Stimulated activated CD8-positive, alpha-beta memory T cell treated with anti-CD3 and anti-CD28 coated beads, Interleukin-7, amount 100 ng/mL, for 4 hours (primary cell): ENCODE data around the gene GJD4.
A peak's percentile ranks its signal among the peaks of the same experiment; 100 is the strongest.

Experiments used
- DNase-seq, 2 donors: peaks; one replicate each; pipeline ENCODE4 v3.0.0-alpha.2; 2020; ENCODE audit warnings: low read depth in 2 of 2

The GJD4 gene

DNA sequence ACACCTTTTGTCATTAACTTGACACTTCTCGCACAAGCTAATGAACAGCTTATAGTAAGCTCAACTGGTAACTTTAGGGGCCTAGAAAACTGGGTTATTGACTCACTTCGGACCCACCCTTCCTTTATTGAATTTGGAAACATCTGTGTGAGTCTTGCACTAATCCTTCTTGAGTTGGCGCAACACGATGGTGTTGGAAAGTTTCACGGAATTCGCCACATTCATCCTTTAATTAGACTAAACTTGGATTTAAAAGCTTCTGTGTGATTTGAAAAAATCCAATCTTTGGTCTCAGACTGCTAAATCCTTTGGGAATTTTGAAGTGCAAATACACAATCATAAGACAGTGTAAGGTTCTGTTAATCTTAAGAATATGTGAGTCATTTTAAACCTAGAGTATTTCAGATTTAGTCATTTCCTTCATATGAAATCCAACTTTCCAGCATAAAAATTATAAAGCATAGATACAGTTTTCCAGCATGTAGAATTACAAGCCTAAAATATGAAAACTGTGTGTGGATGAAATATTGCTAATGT is 21.9 kb downstream of the GJD4 start:
- no peak for DNase-seq

DNA sequence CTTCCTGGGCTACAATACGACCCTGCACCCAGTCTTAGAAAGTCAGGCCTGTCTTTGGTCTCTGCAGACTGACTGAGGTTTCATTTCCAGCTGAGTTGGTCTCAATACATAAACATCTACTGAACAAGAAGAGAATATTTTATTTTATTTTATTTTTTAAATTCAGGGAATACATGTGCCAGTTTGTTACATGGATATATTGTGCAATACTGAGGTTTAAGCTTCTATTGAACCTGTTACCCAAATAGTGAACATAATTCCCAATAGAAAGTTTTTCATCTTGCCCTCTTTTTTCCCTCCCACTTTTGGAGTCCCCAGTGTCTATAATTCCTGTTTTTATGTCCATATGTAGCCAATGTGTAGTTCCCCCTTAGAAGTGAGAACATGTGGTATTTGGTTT is 26.3 kb downstream of the GJD4 start:
- no peak for DNase-seq

DNA sequence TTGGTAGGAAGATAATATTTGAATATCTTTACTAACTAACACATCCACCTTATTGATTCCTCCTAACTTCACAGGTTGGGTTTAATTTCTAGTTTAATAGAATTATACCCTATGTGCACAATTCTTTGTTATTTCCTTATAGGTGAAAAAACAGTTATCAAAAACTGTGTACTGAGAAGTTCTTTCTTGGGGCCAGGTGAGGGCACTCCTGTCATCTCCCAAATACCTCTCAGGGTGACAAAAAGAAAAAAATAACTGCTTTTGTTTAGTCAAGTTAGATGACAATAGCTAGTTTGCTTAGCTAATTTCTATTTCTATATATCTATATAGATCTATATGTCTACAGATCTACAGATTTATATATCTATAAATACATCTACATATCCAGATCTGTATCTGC is 26.9 kb downstream of the GJD4 start:
- no peak for DNase-seq

DNA sequence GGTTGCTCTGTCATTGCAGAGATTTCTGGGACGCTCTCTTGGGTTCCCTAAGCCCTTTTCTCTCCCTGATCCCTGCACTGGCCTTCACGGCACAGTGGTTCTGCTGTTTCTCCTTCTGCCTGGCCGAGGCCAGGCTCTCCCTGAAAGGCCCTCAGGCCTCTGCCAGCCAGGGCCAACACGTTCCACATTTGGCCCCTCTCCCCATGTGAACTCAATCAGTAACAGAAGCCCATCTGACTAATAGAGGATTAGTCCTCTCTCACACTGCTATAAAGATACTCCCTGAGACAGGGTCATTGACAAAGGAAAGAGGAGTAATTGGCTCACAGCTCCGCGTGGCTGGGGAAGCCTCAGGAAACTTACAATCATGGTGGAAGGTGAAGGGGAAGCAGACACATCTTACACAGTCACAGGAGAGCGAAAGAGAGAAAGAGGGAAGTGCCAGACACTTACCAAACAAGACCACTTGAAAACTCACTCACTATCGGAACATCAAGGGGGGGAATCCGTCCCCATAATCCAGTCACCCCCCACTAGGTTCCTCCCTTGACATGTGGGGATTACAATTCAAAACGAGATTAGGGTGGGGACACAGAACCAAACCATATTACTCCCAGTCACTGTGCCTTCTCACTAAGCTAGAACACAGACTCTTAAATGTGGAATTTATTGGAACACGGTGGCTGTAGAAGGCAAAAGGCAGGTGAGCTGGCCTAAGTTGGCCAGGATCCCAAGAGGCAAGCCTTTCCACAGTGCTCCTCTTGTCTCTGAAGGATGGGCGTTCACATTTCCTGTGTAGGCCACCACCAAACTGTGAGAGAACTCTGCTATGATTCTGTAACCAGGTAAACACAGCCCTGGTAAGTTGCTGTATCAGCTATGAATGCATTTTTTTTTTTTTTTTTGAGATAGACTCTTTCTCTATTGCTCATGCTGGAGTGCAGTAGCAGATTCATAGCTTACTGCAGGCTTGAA is 28.2 kb downstream of the GJD4 start:
- no peak for DNase-seq

DNA sequence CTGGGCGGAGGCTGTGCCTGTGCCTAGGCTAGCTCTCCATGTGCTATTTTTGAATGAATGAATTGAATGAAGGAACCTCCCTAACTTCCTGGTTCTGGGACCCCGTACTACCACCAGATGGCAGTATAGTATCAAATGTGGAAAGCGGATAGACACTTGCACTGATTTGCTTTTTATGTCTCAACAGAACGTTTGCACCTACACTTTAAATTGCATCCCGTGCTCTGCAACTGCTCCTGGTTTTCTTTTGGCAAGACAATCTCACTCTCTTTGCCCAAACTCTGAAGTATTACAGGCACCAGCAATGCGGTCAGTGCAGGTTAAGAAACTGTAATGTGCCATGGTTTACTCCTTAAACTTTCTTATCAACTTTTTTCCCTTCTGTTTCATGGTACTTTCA is 30.4 kb downstream of the GJD4 start:
- DNase-seq = peak in 1 of 2 donors; percentile 16

DNA sequence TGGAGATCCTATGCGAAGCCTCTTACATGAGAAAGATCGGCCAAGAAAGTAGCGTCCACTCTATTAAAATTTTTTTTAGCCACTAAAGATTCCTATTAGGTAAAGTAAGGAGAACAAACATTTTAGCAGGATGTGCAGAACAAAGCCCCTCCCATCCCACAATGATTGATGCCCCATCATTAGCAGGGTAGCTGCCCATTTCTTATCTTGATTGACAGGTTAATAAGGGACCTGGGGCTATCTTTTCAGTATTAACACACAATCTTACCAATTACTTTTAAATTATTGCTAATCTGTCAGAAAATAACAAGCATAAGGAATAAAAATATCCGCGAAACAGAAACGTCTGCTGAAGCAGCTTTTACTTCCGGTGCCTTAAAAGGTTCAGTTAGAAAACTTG is 31.8 kb downstream of the GJD4 start:
- DNase-seq = no peak

DNA sequence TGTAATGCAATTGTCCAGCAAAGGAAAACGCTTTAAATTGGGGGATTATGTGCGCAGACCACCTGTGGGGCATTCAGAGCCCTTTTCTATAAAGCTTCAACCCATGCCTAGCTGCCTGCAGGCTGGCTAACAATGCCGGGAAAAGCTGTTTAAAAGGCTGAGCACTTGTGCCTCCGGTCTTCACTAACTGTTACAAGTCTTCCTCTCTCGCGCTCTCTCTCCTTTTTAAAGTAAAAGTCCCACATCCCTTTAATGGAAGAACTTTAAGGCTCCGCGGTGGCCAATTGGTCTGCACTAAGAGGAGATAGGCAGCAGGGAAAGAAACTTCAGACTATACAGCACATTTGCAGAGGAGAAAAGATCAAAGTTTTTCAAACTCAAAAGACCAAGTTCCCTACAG is 32.3 kb downstream of the GJD4 start:
- no peak for DNase-seq

DNA sequence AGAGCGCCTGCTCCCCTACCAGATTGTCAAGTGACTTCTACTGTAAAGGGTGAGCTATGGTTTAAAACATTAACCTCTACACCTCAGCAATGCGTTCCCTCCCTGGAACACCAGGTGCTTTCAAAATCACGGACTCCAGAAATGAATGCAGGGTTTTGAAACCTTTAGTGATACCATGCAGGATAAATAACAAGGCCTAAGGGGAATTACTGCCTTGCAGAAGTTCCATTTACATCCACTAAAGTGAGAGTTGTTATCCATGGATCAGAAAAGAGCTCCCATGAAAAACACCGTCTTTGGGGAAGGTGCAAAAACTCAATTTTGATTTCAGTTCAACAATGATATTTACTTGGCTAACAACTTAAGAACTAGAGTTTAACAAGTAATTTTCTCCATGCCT is 33.0 kb downstream of the GJD4 start:
- DNase-seq = no peak

DNA sequence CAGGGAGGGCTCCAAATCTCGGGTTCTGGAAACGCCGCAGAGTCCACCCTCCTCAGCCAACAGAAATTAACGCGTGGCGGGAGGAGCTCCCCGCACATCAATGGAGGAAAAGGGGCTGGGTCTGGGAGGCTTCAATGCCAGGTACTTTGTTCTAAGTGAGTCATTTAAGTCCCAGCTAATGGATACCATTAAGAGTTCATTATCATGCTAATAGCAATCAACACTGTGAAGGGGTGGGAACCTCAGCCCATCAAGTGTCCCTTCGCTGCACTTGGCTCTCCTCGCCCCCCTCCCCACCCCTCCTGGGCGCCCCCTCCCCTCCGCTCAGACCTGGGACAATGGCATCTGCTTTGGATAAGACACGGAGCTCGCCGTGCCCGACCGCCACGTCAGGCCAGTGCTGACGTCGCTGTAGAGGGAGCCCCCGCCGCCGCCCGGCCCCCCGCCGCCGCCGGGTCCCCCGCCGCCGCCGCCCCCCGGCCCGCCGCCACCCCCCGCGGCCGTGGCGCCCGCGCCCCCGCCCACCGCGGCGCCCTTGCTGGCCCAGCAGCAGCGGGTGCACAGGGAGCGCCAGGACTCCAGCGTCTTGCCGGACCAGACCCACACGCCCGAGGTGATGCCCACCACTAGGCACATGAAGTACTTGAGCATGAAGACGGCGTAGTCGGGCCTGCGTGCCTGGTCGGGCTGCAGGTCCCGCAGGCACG is 34.0 kb downstream of the GJD4 start:
- no peak for DNase-seq

DNA sequence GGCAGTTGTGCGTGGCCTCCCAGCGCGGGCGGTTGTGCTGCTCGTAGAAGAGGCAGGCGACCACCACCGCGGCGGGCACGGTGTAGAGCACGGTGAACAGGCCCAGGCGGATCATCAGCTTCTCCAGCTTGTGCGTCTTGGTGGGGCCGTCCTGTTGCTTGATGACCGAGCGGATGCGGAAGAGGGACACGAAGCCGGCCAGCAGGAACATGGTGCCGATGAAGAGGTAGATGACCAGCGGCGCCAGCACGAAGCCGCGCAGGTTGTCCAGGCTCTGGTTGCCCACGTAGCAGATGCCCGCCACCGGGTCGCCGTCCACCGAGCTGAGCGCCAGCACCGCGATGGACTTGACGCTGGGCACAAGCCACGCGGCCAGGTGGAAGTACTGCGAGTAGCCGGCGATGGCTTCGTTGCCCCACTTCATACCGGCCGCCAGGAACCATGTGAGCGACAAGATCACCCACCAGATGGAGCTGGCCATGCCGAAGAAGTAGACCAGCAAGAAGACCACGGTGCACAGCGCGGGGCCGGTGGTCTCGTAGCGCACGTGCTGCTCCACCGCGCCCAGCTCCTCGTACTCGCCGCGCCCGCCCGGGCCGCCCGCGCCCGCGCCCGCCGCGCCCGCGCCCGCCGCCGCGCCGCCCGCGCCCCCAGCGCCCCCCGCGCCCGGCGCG is 34.7 kb downstream of the GJD4 start:
- DNase-seq = no peak

DNA sequence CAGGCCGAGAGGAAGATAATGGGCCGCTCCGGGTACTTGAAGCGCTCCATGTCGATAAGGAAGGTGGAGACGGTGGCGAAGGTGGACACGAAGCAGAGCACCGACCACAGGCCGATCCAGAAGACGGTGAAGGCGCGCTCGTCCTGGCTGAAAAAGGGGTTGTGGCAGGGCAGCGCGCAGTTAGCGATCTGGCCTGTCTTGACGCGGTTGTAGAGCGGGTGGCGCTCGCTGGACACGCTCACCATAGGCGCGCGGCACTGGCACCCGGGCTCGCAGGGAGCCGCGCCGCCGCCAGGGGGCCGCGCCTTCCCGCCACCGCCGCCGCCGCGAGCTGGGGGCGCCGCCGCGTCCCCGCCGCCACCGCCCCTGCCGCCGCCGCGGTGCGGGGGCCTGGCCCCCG is 35.3 kb downstream of the GJD4 start:
- no peak for DNase-seq

DNA sequence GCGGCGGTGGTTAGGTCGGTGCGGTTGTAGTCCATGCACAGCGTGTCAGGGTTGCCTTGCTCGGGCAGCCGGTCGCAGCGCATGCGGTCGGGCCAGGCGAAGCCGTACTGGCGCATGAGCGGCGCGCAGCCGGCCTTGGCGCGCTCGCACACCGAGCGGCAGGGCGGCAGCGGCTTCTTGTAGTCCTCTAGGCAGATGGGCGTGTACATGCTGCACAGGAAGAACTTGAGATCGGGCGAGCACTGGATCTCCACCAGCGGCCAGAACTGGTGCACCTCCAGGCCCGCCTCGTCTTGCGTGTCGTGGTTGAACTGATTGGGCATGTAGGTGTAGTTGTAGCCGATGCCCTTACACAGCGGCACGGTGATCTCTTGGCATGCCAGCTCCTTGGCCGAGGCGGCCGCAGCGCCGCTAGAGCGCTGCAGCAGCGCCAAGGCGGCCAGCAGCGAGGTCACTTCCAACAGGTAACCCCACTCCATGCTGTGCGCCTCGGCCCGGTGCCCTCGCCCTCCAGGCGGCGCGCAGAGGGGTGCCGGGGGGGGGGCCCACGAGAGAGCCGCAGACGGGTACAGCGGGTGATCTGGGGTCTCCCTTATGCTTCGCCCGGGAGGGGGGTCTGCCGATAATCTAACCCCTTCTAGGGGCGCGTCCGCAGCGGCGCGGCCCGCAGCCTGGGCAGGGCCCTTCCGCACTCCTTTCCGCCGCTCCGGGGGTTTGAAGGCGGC is 36.0 kb downstream of the GJD4 start:
- no peak for DNase-seq

DNA sequence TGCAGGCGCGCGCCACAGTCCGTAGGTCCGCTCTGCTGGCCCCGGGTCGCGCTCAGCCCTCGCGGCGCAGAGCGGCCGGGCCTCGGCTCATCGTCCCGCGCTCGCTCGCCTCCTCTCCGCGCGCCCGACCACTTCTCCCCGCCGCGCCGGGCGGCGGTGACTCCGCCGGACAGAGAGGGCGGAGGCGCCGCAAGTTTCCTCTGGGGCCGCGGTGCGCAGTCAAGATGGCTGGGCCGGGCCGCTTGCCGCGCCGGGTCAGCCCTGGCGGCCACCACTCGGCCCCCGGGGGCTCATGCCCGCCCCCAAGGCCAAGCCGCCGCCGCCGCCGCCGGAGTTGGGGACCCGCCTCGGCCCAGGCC is 36.5 kb downstream of the GJD4 start:
- no peak for DNase-seq

DNA sequence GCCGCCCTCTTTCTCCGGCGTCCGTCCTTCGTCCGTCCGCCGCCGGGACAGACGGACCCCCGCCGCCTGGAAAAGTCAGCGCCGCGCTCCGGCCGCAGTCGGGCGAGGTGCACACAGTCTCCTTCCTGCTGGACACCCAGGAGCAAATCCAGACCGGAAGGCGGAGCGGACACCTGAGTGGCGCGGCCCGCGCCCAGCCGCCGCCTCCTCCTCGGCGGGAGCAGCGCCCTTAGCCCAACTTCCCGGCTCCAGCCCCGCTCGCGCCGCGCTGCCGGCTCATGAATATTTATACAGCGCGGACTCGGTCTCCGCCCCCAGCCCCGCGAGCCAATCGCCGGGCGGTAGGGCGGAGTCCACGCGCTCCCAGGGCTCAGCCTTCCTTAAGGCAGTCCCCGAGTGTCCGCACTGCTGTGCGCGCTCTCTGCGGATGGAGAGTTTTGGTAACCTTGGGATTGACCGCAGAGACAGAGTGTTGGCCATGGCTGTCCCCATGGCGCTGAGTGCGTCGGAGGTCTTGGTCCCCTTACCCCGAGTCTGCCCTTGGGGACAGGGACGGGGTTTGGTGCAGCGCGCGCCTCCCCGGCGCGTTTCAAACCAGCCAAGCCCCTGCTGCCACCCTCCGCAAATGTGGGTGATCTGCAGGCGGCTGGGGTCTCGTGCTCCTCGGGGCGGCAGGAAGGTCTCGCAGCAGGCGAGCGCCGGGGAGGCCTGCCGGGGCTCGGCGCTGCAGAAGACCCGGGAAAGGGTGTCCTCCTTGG is 37.1 kb downstream of the GJD4 start, which contains the start of gene FZD8:
Gene FZD8 (minus strand): TSS at position 262 of the 758 bp plus-strand sequence. CDS start 867 bp downstream, outside the sequence.
- peak; percentile 29 to 61 for DNase-seq

DNA sequence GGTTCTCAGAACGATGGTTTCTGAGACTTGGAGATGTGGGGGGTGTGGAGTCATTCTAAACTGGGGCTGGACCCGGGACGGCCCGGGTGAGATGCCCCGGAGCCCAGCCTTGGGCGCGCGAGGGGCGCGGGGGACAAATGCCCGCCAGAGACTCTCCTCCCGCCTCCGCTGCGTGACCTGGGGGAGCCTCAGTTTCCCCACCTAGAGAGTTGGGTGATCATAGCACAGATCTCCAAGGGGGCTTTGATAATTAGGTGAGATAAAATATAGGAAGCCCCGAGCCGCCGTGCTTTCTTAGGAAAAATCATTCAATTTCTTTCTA is 37.6 kb downstream of the GJD4 start:
- DNase-seq = no peak

DNA sequence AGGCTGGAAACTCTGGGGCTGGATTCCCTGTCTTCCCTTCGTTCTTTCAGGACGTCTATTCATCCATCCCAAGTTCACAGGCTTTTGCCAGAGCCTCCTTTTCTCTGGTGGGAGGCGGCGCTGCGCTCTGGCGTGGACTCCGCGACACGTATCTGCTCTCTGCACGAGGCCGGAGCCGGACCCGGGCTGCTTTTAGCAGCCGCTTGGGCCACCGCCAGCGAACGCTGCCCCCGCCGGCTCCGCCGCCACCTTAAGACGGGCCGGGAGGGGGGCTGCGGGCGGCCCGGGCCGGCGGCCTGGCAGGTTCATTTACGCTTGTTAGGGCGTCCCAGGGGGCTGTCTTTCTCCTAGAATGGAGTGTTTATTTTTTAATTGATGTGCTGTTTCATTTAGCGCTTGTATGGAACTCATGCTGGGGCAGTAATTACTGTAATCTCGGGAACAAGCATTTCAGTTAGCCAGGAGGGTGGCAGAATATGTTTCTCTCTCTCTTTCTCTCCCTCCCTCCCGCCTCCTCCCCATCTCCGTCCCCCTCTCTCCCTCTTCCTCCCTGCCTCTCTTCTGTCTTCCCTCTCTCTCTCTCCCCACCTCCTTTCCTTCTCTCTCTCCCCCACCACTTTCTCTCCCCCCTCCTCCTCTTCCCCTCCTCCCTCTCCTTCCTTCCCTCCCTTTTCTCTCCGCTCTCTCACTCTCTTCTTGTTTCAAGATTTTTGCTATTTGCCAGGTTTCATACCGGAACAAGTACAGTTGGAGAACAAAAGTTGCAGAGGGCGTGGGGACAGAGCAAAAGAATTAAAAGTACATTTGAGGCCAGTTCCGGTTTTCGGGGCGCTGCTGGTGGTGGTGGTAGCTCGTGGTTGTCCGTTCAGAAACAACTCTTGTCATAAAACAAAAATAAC is 38.3 kb downstream of the GJD4 start:
- DNase-seq = no peak

DNA sequence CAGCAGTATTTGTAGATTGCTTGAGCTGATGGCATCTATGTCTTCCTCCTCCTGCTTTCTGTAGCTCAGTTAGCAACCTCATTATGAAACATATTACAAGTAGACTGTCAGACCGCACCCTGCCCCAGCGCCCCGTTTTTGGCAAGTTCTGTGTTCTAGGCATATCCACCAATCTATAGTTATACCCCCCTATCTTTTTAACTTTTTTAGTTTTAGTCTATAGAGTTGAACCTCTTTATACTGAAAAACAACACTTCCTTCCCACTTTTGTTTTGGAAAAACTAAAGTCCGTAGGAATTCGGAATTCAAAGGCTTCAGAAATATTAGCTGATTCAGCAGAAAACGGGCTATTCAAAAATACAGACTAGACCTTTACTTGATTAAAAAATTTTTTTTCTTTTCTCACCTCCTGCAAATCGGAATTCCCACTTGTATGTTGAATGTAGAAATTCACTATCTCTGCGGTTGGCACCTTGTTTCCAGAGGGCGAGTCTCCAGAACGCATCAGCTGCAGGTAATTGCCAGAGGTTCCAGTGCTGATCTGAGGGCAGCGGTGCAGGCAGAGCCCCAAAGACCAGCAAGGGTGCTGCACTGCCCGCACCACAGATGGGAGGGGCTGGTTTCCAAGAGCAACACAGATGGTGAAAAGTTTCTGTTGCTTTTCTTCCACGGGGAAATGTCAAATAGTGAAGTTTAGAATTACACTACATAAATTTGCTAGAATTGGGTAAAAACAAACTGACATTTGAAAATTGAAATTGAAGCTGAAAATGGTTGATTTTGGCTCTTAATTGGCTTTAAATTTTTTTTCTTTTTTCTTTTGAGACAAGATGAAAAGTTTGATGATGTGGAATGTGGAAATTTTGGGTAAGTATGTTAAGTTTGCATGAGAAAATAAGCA is 39.2 kb downstream of the GJD4 start:
- no peak for DNase-seq

DNA sequence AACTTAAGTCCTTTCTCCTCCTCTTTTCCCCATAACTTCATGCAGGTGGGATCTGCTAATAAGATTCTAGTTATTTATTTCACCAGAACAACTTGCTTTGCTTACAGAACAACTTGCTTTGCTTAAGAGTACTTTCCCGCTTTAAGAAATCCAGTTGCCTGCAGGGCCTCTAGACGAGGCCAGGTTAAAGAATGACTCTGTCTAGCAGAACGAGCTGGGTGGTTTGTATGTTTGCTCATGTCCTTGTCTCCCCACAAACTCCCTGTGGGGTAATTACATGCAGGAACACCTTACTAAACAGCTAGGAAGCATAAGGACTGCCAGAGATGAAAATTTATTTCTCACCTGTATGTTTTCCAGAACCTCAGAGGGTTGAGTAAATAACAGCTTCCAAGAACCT is 45.8 kb downstream of the GJD4 start:
- no peak for DNase-seq

DNA sequence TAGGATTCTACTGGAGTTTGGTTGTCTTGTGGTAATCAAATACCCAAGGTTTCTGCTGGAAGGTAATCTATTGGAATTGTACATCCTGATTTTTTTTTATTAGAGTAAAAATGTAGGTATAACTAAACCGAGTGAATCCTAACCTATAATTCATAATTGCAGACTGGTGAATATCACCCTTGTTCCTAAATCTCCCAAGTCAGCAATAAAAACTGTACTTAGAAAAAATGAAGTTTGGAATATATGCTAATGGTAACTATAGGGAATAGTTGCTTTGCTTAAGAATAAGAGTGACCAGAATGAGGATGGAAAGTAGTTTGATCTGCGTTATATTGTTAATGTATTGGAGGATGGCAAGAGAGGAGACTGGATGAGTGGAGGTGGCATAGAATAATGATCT is 47.7 kb downstream of the GJD4 start:
- no peak for DNase-seq
